Calu3 (cell line): ENCODE results near the gene SH2D5. TPM values are rescaled to one million over a fixed set of nuclear protein-coding genes. Genes with fewer than 3 reads are reported as not detected.

Experiments used
- BruUV-seq: library from RNA; stranded (reverse); fragments of 400-500 nt; replicated peaks from 2 replicates; lab custom pipeline; 2021; lab: Mats Ljungman, UMichigan
- CTCF ChIA-PET: fragments of 300-600 bp; sonication (Branson Sonifier 250); formaldehyde crosslinking; loops from one replicate; lab custom pipeline; 2022; ENCODE audit warnings: antibody characterized with exemption; lab: Charles Lee
- DNase-seq: peaks from one replicate; pipeline ENCODE4 v3.0.0; 2022
- H3K27ac Mint-ChIP-seq: one replicate; pipeline ENCODE4 v1.8.0; 2022; ENCODE audit warnings: mixed read lengths; ENCODE audit not compliant: unreplicated experiment
- H3K27me3 Mint-ChIP-seq: one replicate; pipeline ENCODE4 v1.8.0; 2022; ENCODE audit warnings: mixed read lengths; ENCODE audit not compliant: unreplicated experiment
- H3K36me3 Mint-ChIP-seq: one replicate; pipeline ENCODE4 v1.8.0; 2022; ENCODE audit warnings: mild to moderate bottlenecking, moderate library complexity, mixed read lengths; ENCODE audit not compliant: insufficient read depth, unreplicated experiment
- H3K4me1 Mint-ChIP-seq: one replicate; pipeline ENCODE4 v1.8.0; 2022; ENCODE audit warnings: mild to moderate bottlenecking, low read depth, mixed read lengths; ENCODE audit not compliant: unreplicated experiment
- H3K4me3 Mint-ChIP-seq: one replicate; pipeline ENCODE4 v1.8.0; 2022; ENCODE audit warnings: mild to moderate bottlenecking, low read depth, moderate library complexity, mixed read lengths; ENCODE audit not compliant: unreplicated experiment
- H3K9me3 Mint-ChIP-seq: one replicate; pipeline ENCODE4 v1.8.0; 2022; ENCODE audit warnings: low read depth, mixed read lengths; ENCODE audit not compliant: unreplicated experiment
- CTCF ChIP-seq: fragments of 200-600 bp; IDR thresholded peaks from one replicate; pipeline ENCODE4 v1.8.0; 2022; ENCODE audit warnings: antibody characterized with exemption; ENCODE audit not compliant: unreplicated experiment
- intact Hi-C: fragments of 100-400 bp; cut with micrococcal nuclease; formaldehyde crosslinking; loops from one replicate; pipeline ENCODE4 v1.10.0; 2022; ENCODE audit not compliant: unreplicated experiment
- total RNA-seq: library from RNA; stranded (reverse); gene quantifications from 2 replicates; pipeline ENCODE4 v1.2.3, GENCODE V29; 2022

Gene SH2D5
- total RNA-seq, 1 experiment from 2014 or later, result 2.7 TPM

- intact Hi-C loops, result loop anchor here (5.0 kb wide), 1 partner anchor 33 kb away; no protein-coding TSS in a partner anchor
- no peak for DNase-seq
- CTCF ChIA-PET, result interaction anchor here (0.7 kb wide), 1 partner anchor 23 kb away, joined by 3 read pairs; no protein-coding TSS in a partner anchor
- Mint-ChIP-seq H3K4me3 (peak overlapping the region; percentile 88), H3K9me3 (no peaks in the 10 kb centered on the region), H3K4me1 (peaks cover 6% of the 10 kb centered on the region), H3K27ac (no peak overlapping the region), H3K36me3 (peaks cover 21% of the 10 kb centered on the region), H3K27me3 (peaks cover 27% of the 10 kb centered on the region)
- no peak for TF ChIP-seq CTCF
- BruUV-seq, result no TSS peak
Observed at GRCh38 chr1:20730690-20731056, 1.8 kb downstream of the SH2D5 start.

GRCh38 chr1:20729990-20730689 is 2.4 kb downstream of the SH2D5 start:
- no peak overlapping the region for H3K4me3 Mint-ChIP-seq
- peaks cover 21% of the 10 kb centered on the region for H3K36me3 Mint-ChIP-seq
- peaks cover 6% of the 10 kb centered on the region for H3K4me1 Mint-ChIP-seq
- no peaks in the 10 kb centered on the region for H3K9me3 Mint-ChIP-seq
- no peak for TF ChIP-seq CTCF
- DNase-seq, result no peak
- intact Hi-C loops, result loop anchor here (5.0 kb wide), 1 partner anchor 33 kb away; no protein-coding TSS in a partner anchor
- no TSS peak for BruUV-seq
- no peak overlapping the region for H3K27ac Mint-ChIP-seq
- peaks cover 27% of the 10 kb centered on the region for H3K27me3 Mint-ChIP-seq
- CTCF ChIA-PET, result interaction anchor here (0.7 kb wide), 1 partner anchor 23 kb away, joined by 3 read pairs; no protein-coding TSS in a partner anchor

- TF ChIP-seq CTCF, result no peak
- no peak for DNase-seq
- Mint-ChIP-seq H3K4me1 (peaks cover 6% of the 10 kb centered on the region), H3K36me3 (peaks cover 21% of the 10 kb centered on the region), H3K9me3 (no peaks in the 10 kb centered on the region), H3K27ac (no peak overlapping the region), H3K4me3 (no peak overlapping the region), H3K27me3 (peaks cover 27% of the 10 kb centered on the region)
- BruUV-seq, result no TSS peak
- CTCF ChIA-PET, result no interaction called here
- intact Hi-C loops, result no loop called here
Observed at GRCh38 chr1:20729155-20729931, 3.2 kb downstream of the SH2D5 start.

GRCh38 chr1:20728371-20729154 is 3.9 kb downstream of the SH2D5 start:
- Mint-ChIP-seq H3K36me3 (peaks cover 21% of the 10 kb centered on the region), H3K4me3 (no peak overlapping the region), H3K27me3 (peaks cover 27% of the 10 kb centered on the region), H3K9me3 (no peaks in the 10 kb centered on the region), H3K4me1 (peaks cover 6% of the 10 kb centered on the region), H3K27ac (no peak overlapping the region)
- intact Hi-C loops, result no loop called here
- CTCF ChIA-PET, result interaction anchor here (1.0 kb wide), 1 partner anchor 32 kb away, joined by 5 read pairs; no protein-coding TSS in a partner anchor
- TF ChIP-seq CTCF, result no peak
- no peak for DNase-seq
- BruUV-seq, result no TSS peak
